MG63 (cell line): Measurements from ENCODE around the gene CHMP6. TPM values are rescaled to one million over a fixed set of nuclear protein-coding genes. Genes with fewer than 3 reads are reported as not detected.

ENCODE experiments used
- DNase-seq: peaks from one replicate; pipeline ENCODE4 v3.0.0-alpha.2; 2020
- H3K27me3 ChIP-seq: fragments of 250-450 bp; sonication (Bioruptor Pico); 2 replicates; pipeline ENCODE4 v1.5.1; 2020; ENCODE audit warnings: mild to moderate bottlenecking, moderate library complexity
- H3K36me3 ChIP-seq: fragments of 250-450 bp; sonication (Bioruptor Pico); 2 replicates; pipeline ENCODE4 v1.5.1; 2020; ENCODE audit warnings: mild to moderate bottlenecking, moderate library complexity
- H3K4me3 ChIP-seq: fragments of 250-450 bp; sonication (Bioruptor Pico); 2 replicates; pipeline ENCODE4 v1.5.1; 2020; ENCODE audit warnings: mild to moderate bottlenecking, moderate library complexity
- H3K9me3 ChIP-seq: fragments of 250-450 bp; sonication (Bioruptor Pico); 2 replicates; pipeline ENCODE4 v1.5.1; 2020; ENCODE audit warnings: mild to moderate bottlenecking, moderate library complexity
- total RNA-seq: library from RNA; depleted of rRNA; stranded (reverse); fragments of >200 nt; shearing (Covaris generic); gene quantifications from 2 replicates; pipeline ENCODE4 v1.2.3, GENCODE V29; 2014; ENCODE audit warnings: low replicate concordance

Gene CHMP6
- total RNA-seq, 1 experiment from 2014 or later: 74.3 TPM

GRCh38 chr17:80965606-80966005 lies 26.0 kb upstream of the CHMP6 start:
- Histone ChIP-seq H3K4me3 (no peak overlapping the region), H3K36me3 (no peaks in the 10 kb centered on the region; the same call in none of the 2 replicates)
- DNase-seq: no peak

GRCh38 chr17:80967404-80967872 lies 24.2 kb upstream of the CHMP6 start:
- no peak for DNase-seq
- Histone ChIP-seq H3K36me3 (no peaks in the 10 kb centered on the region; the same call in none of the 2 replicates), H3K9me3 (no peaks in the 10 kb centered on the region), H3K4me3 (no peak overlapping the region), H3K27me3 (no peaks in the 10 kb centered on the region)

More at GRCh38 chr17:80965606-80966005, 26.0 kb upstream of the CHMP6 start:
- H3K9me3 ChIP-seq: no peaks in the 10 kb centered on the region
- no peaks in the 10 kb centered on the region for H3K27me3 ChIP-seq

GRCh38 chr17:80968602-80969029 lies 23.0 kb upstream of the CHMP6 start:
- Histone ChIP-seq H3K27me3 (no peaks in the 10 kb centered on the region), H3K4me3 (no peak overlapping the region), H3K36me3 (no peaks in the 10 kb centered on the region; the same call in none of the 2 replicates), H3K9me3 (no peaks in the 10 kb centered on the region)
- DNase-seq: peak; percentile 58

GRCh38 chr17:80969030-80969673 lies 22.5 kb upstream of the CHMP6 start:
- no peaks in the 10 kb centered on the region for H3K27me3 ChIP-seq
- no peaks in the 10 kb centered on the region; the same call in none of the 2 replicates for H3K36me3 ChIP-seq
- H3K4me3 ChIP-seq: no peak overlapping the region
- no peaks in the 10 kb centered on the region for H3K9me3 ChIP-seq
- no peak for DNase-seq

- H3K9me3 ChIP-seq: no peaks in the 10 kb centered on the region
- DNase-seq: no peak
- no peaks in the 10 kb centered on the region for H3K36me3 ChIP-seq
- no peaks in the 10 kb centered on the region for H3K27me3 ChIP-seq
- H3K4me3 ChIP-seq: no peak overlapping the region
Measured at GRCh38 chr17:80969674-80970043, 22.0 kb upstream of the CHMP6 start.

- peak; percentile 38 for DNase-seq
- Histone ChIP-seq H3K27me3 (no peaks in the 10 kb centered on the region), H3K36me3 (no peaks in the 10 kb centered on the region), H3K4me3 (no peak overlapping the region), H3K9me3 (no peaks in the 10 kb centered on the region)
Measured at GRCh38 chr17:80970044-80970761, 21.4 kb upstream of the CHMP6 start.

GRCh38 chr17:80970762-80971703 lies 20.6 kb upstream of the CHMP6 start:
- Histone ChIP-seq H3K9me3 (no peaks in the 10 kb centered on the region), H3K36me3 (no peaks in the 10 kb centered on the region), H3K27me3 (no peaks in the 10 kb centered on the region), H3K4me3 (no peak overlapping the region)
- no peak for DNase-seq

- Histone ChIP-seq H3K9me3 (no peaks in the 10 kb centered on the region), H3K4me3 (no peak overlapping the region), H3K36me3 (no peaks in the 10 kb centered on the region), H3K27me3 (no peaks in the 10 kb centered on the region)
- DNase-seq: no peak
Measured at GRCh38 chr17:80971704-80972304, 19.8 kb upstream of the CHMP6 start.

- no peak for DNase-seq
- H3K4me3 ChIP-seq: no peak overlapping the region
Measured at GRCh38 chr17:80976701-80977100, 14.9 kb upstream of the CHMP6 start.

GRCh38 chr17:80977172-80977571 lies 14.5 kb upstream of the CHMP6 start:
- no peaks in the 10 kb centered on the region for H3K36me3 ChIP-seq
- H3K27me3 ChIP-seq: no peaks in the 10 kb centered on the region
- H3K9me3 ChIP-seq: no peaks in the 10 kb centered on the region
- no peak for DNase-seq
- no peak overlapping the region for H3K4me3 ChIP-seq

More at GRCh38 chr17:80976701-80977100, 14.9 kb upstream of the CHMP6 start:
- no peaks in the 10 kb centered on the region for H3K27me3 ChIP-seq
- H3K36me3 ChIP-seq: no peaks in the 10 kb centered on the region
- H3K9me3 ChIP-seq: no peaks in the 10 kb centered on the region

- H3K27me3 ChIP-seq: no peaks in the 10 kb centered on the region
- H3K36me3 ChIP-seq: no peaks in the 10 kb centered on the region
- H3K4me3 ChIP-seq: no peak overlapping the region
- DNase-seq: no peak
- no peaks in the 10 kb centered on the region for H3K9me3 ChIP-seq
Measured at GRCh38 chr17:80978499-80979497, 12.8 kb upstream of the CHMP6 start.

GRCh38 chr17:80979547-80980378 lies 11.9 kb upstream of the CHMP6 start:
- Histone ChIP-seq H3K9me3 (no peaks in the 10 kb centered on the region), H3K27me3 (no peaks in the 10 kb centered on the region), H3K4me3 (no peak overlapping the region), H3K36me3 (no peaks in the 10 kb centered on the region)
- no peak for DNase-seq

- Histone ChIP-seq H3K4me3 (no peak overlapping the region), H3K27me3 (no peaks in the 10 kb centered on the region), H3K9me3 (no peaks in the 10 kb centered on the region), H3K36me3 (no peaks in the 10 kb centered on the region)
- no peak for DNase-seq
Measured at GRCh38 chr17:80980397-80981061, 11.1 kb upstream of the CHMP6 start.
